NB4 (cell line): ENCODE results near the gene FAM120A.

ENCODE experiments used
- DNase-seq: peaks from one replicate; pipeline ENCODE4 v3.0.0; 2010; ENCODE audit warnings: low read depth
- H3K4me3 ChIP-seq: one replicate; pipeline ENCODE4 v1.5.1; 2011; ENCODE audit warnings: mild to moderate bottlenecking, low read depth, low read length, moderate library complexity
- CTCF ChIP-seq: IDR thresholded peaks from one replicate; pipeline ENCODE4 v1.5.1; 2012; ENCODE audit warnings: low read depth, low read length
- MAX ChIP-seq: IDR thresholded peaks from 2 replicates; pipeline ENCODE4 v1.6.1; 2011; ENCODE audit warnings: low read depth, low read length
- MYC ChIP-seq: IDR thresholded peaks from 2 replicates; pipeline ENCODE4 v1.6.1; 2011; ENCODE audit warnings: low read depth, low read length
- POLR2A ChIP-seq: IDR thresholded peaks from 2 replicates; pipeline ENCODE4 v1.6.1; 2011; ENCODE audit warnings: mild to moderate bottlenecking; ENCODE audit not compliant: insufficient read length; ENCODE audit errors: extremely low read depth

FAM120A gene

GRCh38 chr9:93416530-93417235 is 34.8 kb upstream of the FAM120A start:
- no peak overlapping the region for H3K4me3 ChIP-seq
- DNase-seq: no peak
- no peak for TF ChIP-seq MYC
- no peak for TF ChIP-seq CTCF
- no peak for TF ChIP-seq POLR2A
- no peak for TF ChIP-seq MAX

GRCh38 chr9:93417538-93417937 is 33.9 kb upstream of the FAM120A start:
- no peak for DNase-seq
- TF ChIP-seq MAX (no peak), CTCF (no peak), MYC (no peak), POLR2A (no peak)
- no peak overlapping the region for H3K4me3 ChIP-seq

GRCh38 chr9:93419023-93419422 is 32.5 kb upstream of the FAM120A start:
- H3K4me3 ChIP-seq: no peak overlapping the region
- TF ChIP-seq CTCF (no peak), POLR2A (no peak), MAX (no peak), MYC (no peak)
- DNase-seq: no peak

- DNase-seq: no peak
- H3K4me3 ChIP-seq: no peak overlapping the region
- TF ChIP-seq POLR2A (no peak), MAX (no peak), MYC (no peak), CTCF (no peak)
Observed at GRCh38 chr9:93422977-93423616, 28.4 kb upstream of the FAM120A start.

DNA sequence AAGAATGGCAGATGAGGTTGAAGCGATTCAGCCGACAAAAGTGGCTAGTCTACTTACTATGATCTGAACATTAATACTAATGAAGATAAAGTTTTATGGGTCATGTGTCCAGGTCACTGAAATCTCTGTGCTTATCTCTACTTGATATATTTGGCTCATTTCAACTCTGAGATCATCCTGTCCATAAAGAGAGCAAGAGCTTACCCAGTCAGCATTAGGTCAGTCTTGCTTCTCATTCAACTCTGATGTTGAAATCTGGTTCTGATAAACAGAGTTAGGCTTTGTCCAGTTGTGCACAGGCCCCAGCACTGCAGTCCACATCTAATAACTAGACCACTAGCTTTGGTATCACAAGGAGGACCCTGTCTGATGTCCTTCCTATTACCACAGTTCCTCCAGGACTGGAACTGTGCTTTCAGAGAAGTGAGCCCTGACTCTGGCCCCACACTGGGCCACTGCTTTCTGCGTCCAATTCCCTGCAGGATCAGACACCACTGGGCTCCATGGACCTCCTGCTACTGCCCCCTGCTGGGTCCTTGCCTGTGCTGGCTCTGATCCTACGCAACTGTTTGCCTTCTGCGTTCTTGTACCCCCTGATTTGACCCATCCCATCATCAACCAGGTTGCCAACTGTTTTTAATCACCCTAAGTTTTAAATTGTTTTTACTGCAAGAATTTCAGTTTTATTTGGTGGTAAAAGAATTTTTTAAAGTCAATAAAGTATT is 23.7 kb upstream of the FAM120A start:
- no peak overlapping the region for H3K4me3 ChIP-seq
- peak; percentile 23 for TF ChIP-seq CTCF
- TF ChIP-seq MAX: no peak
- peak; percentile 12 for DNase-seq
